Breast epithelium (tissue), 4 donors: ENCODE measurements around the gene SLA2. TPM values are rescaled to one million over a fixed set of nuclear protein-coding genes. Genes with fewer than 3 reads are reported as not detected.
"Not testable (repeated sequence)": the region's sequence is repeated elsewhere in the genome, so short reads cannot be mapped to it uniquely, and the experiment has no call there.

ENCODE experiments used
- DNase-seq, 2 donors: peaks; one replicate each; pipeline ENCODE4 v3.0.0-alpha.2; 2019; ENCODE audit warnings: low spot score in 2 of 2
- H3K27ac ChIP-seq, 2 donors: fragments of 200-600 bp; sonication (generic) in 1 of 2; one replicate each; pipeline ENCODE4 v1.5.1; 2016 to 2019; ENCODE audit warnings: mild to moderate bottlenecking in 1 of 2
- H3K27me3 ChIP-seq, 2 donors: fragments of 200-600 bp; sonication (generic) in 1 of 2; one replicate each; pipeline versions ENCODE4 v1.5.1 to v1.6.0; 2017 to 2019; ENCODE audit warnings: control low read depth in 1 of 2, mild to moderate bottlenecking in 1 of 2
- H3K36me3 ChIP-seq: fragments of 200-600 bp; one replicate; pipeline ENCODE4 v1.5.1; 2019
- H3K4me1 ChIP-seq, 2 donors: fragments of 200-600 bp; sonication (generic); one replicate each; pipeline ENCODE4 v1.5.1; 2016 to 2019; ENCODE audit warnings: control low read depth in 1 of 2
- H3K4me3 ChIP-seq, 3 donors: fragments of 200-600 bp; sonication (generic); 1 replicate in 2 of 3; 2 replicates in 1 of 3; pipeline ENCODE4 v1.5.1; 2016 to 2019; ENCODE audit warnings: mild to moderate bottlenecking in 3 of 3, moderate library complexity in 2 of 3
- H3K9me3 ChIP-seq, 2 donors: fragments of 200-600 bp; sonication (generic) in 1 of 2; one replicate each; pipeline ENCODE4 v1.5.1; 2016 to 2019; ENCODE audit warnings: control low read depth in 1 of 2
- CTCF ChIP-seq, 3 donors: fragments of 450-650 bp; IDR thresholded peaks; one replicate each; pipeline ENCODE4 v1.5.1; 2016 to 2017; ENCODE audit warnings: antibody characterized with exemption in 3 of 3, mild to moderate bottlenecking in 3 of 3, moderate library complexity in 3 of 3
- POLR2A ChIP-seq: fragments of 450-650 bp; IDR thresholded peaks from one replicate; pipeline ENCODE4 v1.6.1; 2016; ENCODE audit warnings: antibody characterized with exemption, mild to moderate bottlenecking, moderate library complexity
- POLR2AphosphoS5 ChIP-seq, 3 donors: sonication (generic); formaldehyde crosslinking; IDR thresholded peaks; one replicate each; pipeline ENCODE4 v1.6.1; 2017; ENCODE audit warnings: antibody characterized with exemption in 3 of 3
- intact Hi-C: fragments of 100-400 bp; cut with DNase I; formaldehyde crosslinking; loops from one replicate; pipeline ENCODE4 v1.15.1; 2023; ENCODE audit warnings: low total_unique reads
- total RNA-seq, 3 donors: library from RNA; depleted of rRNA; stranded (reverse); fragments of >200 nt; gene quantifications; one replicate each; pipeline ENCODE4 v1.1.0, GENCODE V29; 2016

SLA2 gene
- total RNA-seq, 3 donors from 2014 or later, result 0.64 to 1.6 (median 0.66) TPM

GRCh38 chr20:36684747-36685146 is 38.8 kb upstream of the SLA2 start:
- TF ChIP-seq POLR2AphosphoS5 (IDR thresholded peaks at IDR 0.05), result no peak
- no peak for TF ChIP-seq POLR2A
- no peak for TF ChIP-seq CTCF (IDR thresholded peaks at IDR 0.05)
- H3K27ac ChIP-seq, result no peak overlapping the region
- no peaks in the 10 kb centered on the region for H3K9me3 ChIP-seq
- intact Hi-C loops, result no loop called here
- no peaks in the 10 kb centered on the region for H3K4me1 ChIP-seq
- H3K27me3 ChIP-seq, result no peaks in the 10 kb centered on the region
- H3K36me3 ChIP-seq, result no peaks in the 10 kb centered on the region
- no peak for DNase-seq
- H3K4me3 ChIP-seq, result no peak overlapping the region

- intact Hi-C loops, result no loop called here
- no peak for TF ChIP-seq POLR2AphosphoS5 (IDR thresholded peaks at IDR 0.05)
- no peak for TF ChIP-seq CTCF (IDR thresholded peaks at IDR 0.05)
- no peak for TF ChIP-seq POLR2A
- no peaks in the 10 kb centered on the region for H3K36me3 ChIP-seq
- H3K4me3 ChIP-seq, result no peak overlapping the region
- DNase-seq, result no peak
- H3K9me3 ChIP-seq, result no peaks in the 10 kb centered on the region
- H3K27me3 ChIP-seq, result no peaks in the 10 kb centered on the region
- H3K27ac ChIP-seq, result no peak overlapping the region
- no peaks in the 10 kb centered on the region for H3K4me1 ChIP-seq
These were observed 36.3 kb upstream of the SLA2 start for GRCh38 chr20:36682311-36682710.

- H3K4me3 ChIP-seq, result no peak overlapping the region
- intact Hi-C loops, result no loop called here
- no peaks in the 10 kb centered on the region for H3K4me1 ChIP-seq
- TF ChIP-seq CTCF (IDR thresholded peaks at IDR 0.05) (no peak), POLR2A (no peak), POLR2AphosphoS5 (IDR thresholded peaks at IDR 0.05) (no peak)
- DNase-seq, result no peak
- no peak overlapping the region for H3K27ac ChIP-seq
- H3K27me3 ChIP-seq, result no peaks in the 10 kb centered on the region
- H3K9me3 ChIP-seq, result no peaks in the 10 kb centered on the region
- no peaks in the 10 kb centered on the region for H3K36me3 ChIP-seq
These were observed 31.4 kb upstream of the SLA2 start for GRCh38 chr20:36677422-36677771.

- TF ChIP-seq POLR2A, result no peak
- DNase-seq, result no peak
- Histone ChIP-seq H3K9me3 (no peaks in the 10 kb centered on the region), H3K36me3 (no peaks in the 10 kb centered on the region), H3K27me3 (no peaks in the 10 kb centered on the region), H3K4me1 (no peaks in the 10 kb centered on the region), H3K27ac (no peak overlapping the region), H3K4me3 (no peak overlapping the region)
- intact Hi-C loops, result no loop called here
These were observed 30.9 kb upstream of the SLA2 start for GRCh38 chr20:36676701-36677421.

GRCh38 chr20:36675545-36675944 is 29.5 kb upstream of the SLA2 start:
- H3K4me3 ChIP-seq, H3K4me1 ChIP-seq, DNase-seq, H3K27ac ChIP-seq, H3K9me3 ChIP-seq, intact Hi-C loops, H3K36me3 ChIP-seq, H3K27me3 ChIP-seq: not testable (repeated sequence)

- Histone ChIP-seq H3K36me3 (no peaks in the 10 kb centered on the region), H3K27me3 (no peaks in the 10 kb centered on the region), H3K9me3 (no peaks in the 10 kb centered on the region), H3K4me1 (no peaks in the 10 kb centered on the region), H3K4me3 (no peak overlapping the region), H3K27ac (no peak overlapping the region)
- TF ChIP-seq POLR2AphosphoS5 (IDR thresholded peaks at IDR 0.05) (no peak), POLR2A (no peak), CTCF (IDR thresholded peaks at IDR 0.05) (no peak)
- no peak for DNase-seq
- intact Hi-C loops, result no loop called here
These were observed 27.0 kb upstream of the SLA2 start for GRCh38 chr20:36672991-36673390.
